ENCODE data around the gene MCF2L2. TPM values are rescaled to one million over a fixed set of nuclear protein-coding genes. Genes with fewer than 3 reads are reported as not detected.
A peak's percentile ranks its signal among the peaks of the same experiment; 100 is the strongest.

Gene MCF2L2
- total and polyA plus RNA-seq, 2 donors (not counting 3 experiments of a cell fraction or from before 2014, with no cell fraction given): 0.15 to 1.1 TPM

- CTCF ChIA-PET: interaction anchor here (0.5 to 2.8 kb wide), 7 partner anchors 9 to 195 kb away, joined by 3 to 16 read pairs (median 4); no protein-coding TSS in a partner anchor
- Histone ChIP-seq H3K27ac (ENCODE audit: insufficient read depth, low read depth, low read length) (peak overlapping the region; percentile 54), H2AFZ (ENCODE audit: low read depth, low read length) (no peak overlapping the region), H4K20me1 (replicated peaks; ENCODE audit: control insufficient read depth, extremely low read depth, insufficient read depth, low read length) (no peaks in the 10 kb centered on the region), H3K4me2 (ENCODE audit: insufficient read depth, low read length) (peak overlapping the region; percentile 78), H3K4me3 (replicated peaks in 1 of 3; ENCODE audit: insufficient read depth in 1 of 3, low read depth in 1 of 3, low read length in 3 of 3) (no peak overlapping the region), H3K9me1 (replicated peaks; ENCODE audit: control insufficient read depth, extremely low read depth, insufficient read depth, low read length) (no peaks in the 10 kb centered on the region), H3K27me3 (ENCODE audit: control insufficient read depth in 2 of 2, insufficient read depth in 2 of 2, low read length in 2 of 2) (no peaks in the 10 kb centered on the region), H3K79me2 (ENCODE audit: control insufficient read depth, insufficient read depth, low read length) (peaks cover 7% of the 10 kb centered on the region), H3K9ac (replicated peaks; ENCODE audit: extremely low read depth, insufficient read depth, low read length) (peak overlapping the region; percentile 32), H3K4me1 (ENCODE audit: control insufficient read depth, extremely low read depth, insufficient read depth, low read length) (peaks cover 27% of the 10 kb centered on the region), H3K9me3 (replicated peaks; ENCODE audit: control insufficient read depth, insufficient read depth, low read length) (no peaks in the 10 kb centered on the region), H3K36me3 (ENCODE audit: control insufficient read depth in 2 of 2, extremely low read depth in 1 of 2, insufficient read depth in 2 of 2, low read length in 2 of 2) (peaks cover 0 to 9% of the 10 kb centered on the region in 2 experiments)
- DNase-seq (ENCODE audit: low read depth, low spot score) (peak; percentile 66), FAIRE-seq (peak; percentile 73)
- POLR2A ChIA-PET: no interaction called here
- TF ChIP-seq FOS (IDR thresholded peaks at IDR 0.05; ENCODE audit: borderline replicate concordance, insufficient read depth, low read length) (peak; percentile 95), MAX (IDR thresholded peaks at IDR 0.05; ENCODE audit: insufficient read depth, insufficient read length) (no peak), JUN (IDR thresholded peaks at IDR 0.05; ENCODE audit: borderline replicate concordance, insufficient read depth, insufficient read length, low read depth) (peak; percentile 49)
- BruUV-seq (replicated peaks): no TSS peak
- dilution Hi-C loops (cut with MboI; ENCODE audit: extremely low pct_ligation_motif_present, low sequenced_read_pairs) (no loop called here), intact Hi-C loops (cut with micrococcal nuclease) (loop anchor here (1.0 kb wide), 2 partner anchors 11 to 19 kb away; no protein-coding TSS in a partner anchor)
Observed at GRCh38 chr3:183274609-183275008, 153.8 kb downstream of the MCF2L2 start.

- BruUV-seq (replicated peaks): no TSS peak
- H3K4me3 ChIP-seq (replicated peaks in 1 of 3; ENCODE audit: insufficient read depth in 1 of 3, low read depth in 1 of 3, low read length in 3 of 3): no peak overlapping the region
- no peaks in the 10 kb centered on the region for H4K20me1 ChIP-seq (replicated peaks; ENCODE audit: control insufficient read depth, extremely low read depth, insufficient read depth, low read length)
- no peak overlapping the region for H3K4me2 ChIP-seq (ENCODE audit: insufficient read depth, low read length)
- peaks cover 27% of the 10 kb centered on the region for H3K4me1 ChIP-seq (ENCODE audit: control insufficient read depth, extremely low read depth, insufficient read depth, low read length)
- DNase-seq (ENCODE audit: low read depth, low spot score) (no peak), FAIRE-seq (no peak)
- H3K27ac ChIP-seq (ENCODE audit: insufficient read depth, low read depth, low read length): no peak overlapping the region
- no peak overlapping the region for H2AFZ ChIP-seq (ENCODE audit: low read depth, low read length)
- H3K27me3 ChIP-seq (ENCODE audit: control insufficient read depth in 2 of 2, insufficient read depth in 2 of 2, low read length in 2 of 2): no peaks in the 10 kb centered on the region
- CTCF ChIA-PET: interaction anchor here (0.7 to 1.4 kb wide), 6 partner anchors 9 to 109 kb away, joined by 3 read pairs; no protein-coding TSS in a partner anchor
- no peak overlapping the region for H3K9ac ChIP-seq (replicated peaks; ENCODE audit: extremely low read depth, insufficient read depth, low read length)
- dilution Hi-C loops (cut with MboI; ENCODE audit: extremely low pct_ligation_motif_present, low sequenced_read_pairs) (no loop called here), intact Hi-C loops (cut with micrococcal nuclease) (no loop called here)
- peaks cover 16% of the 10 kb centered on the region for H3K79me2 ChIP-seq (ENCODE audit: control insufficient read depth, insufficient read depth, low read length)
- TF ChIP-seq MAX (IDR thresholded peaks at IDR 0.05; ENCODE audit: insufficient read depth, insufficient read length): no peak
- TF ChIP-seq MYC (IDR thresholded peaks at IDR 0.05; ENCODE audit: low read depth, low read length): no peak
- TF ChIP-seq FOS (IDR thresholded peaks at IDR 0.05; ENCODE audit: borderline replicate concordance, insufficient read depth, low read length): no peak
- no peak for TF ChIP-seq EZH2 (IDR thresholded peaks at IDR 0.05; ENCODE audit: borderline replicate concordance, low read depth, low read length, severe bottlenecking)
- TF ChIP-seq CTCF (IDR thresholded peaks at IDR 0.05; ENCODE audit: extremely low read depth in 1 of 2, insufficient read depth in 1 of 2, low read depth in 1 of 2, low read length in 2 of 2): no peak
- TF ChIP-seq POLR2A (IDR thresholded peaks at IDR 0.05; ENCODE audit: low read depth, low read length): no peak
- POLR2A ChIA-PET: no interaction called here
- H3K36me3 ChIP-seq (ENCODE audit: control insufficient read depth in 2 of 2, extremely low read depth in 1 of 2, insufficient read depth in 2 of 2, low read length in 2 of 2): peaks cover 0 to 9% of the 10 kb centered on the region in 2 experiments
- H3K9me3 ChIP-seq (replicated peaks; ENCODE audit: control insufficient read depth, insufficient read depth, low read length): no peaks in the 10 kb centered on the region
- H3K9me1 ChIP-seq (replicated peaks; ENCODE audit: control insufficient read depth, extremely low read depth, insufficient read depth, low read length): no peaks in the 10 kb centered on the region
Observed at GRCh38 chr3:183272791-183273190, 155.6 kb downstream of the MCF2L2 start.
